ENCODE data around the gene OPN1MW. TPM values are rescaled to one million over a fixed set of nuclear protein-coding genes. Genes with fewer than 3 reads are reported as not detected.
"Not testable (repeated sequence)": the region's sequence is repeated elsewhere in the genome, so short reads cannot be mapped to it uniquely, and the experiment has no call there.

OPN1MW gene
- total RNA-seq, 3 donors from 2014 or later = not detected

GRCh38 chrX:154172535-154172943, 9.9 kb upstream of the OPN1MW start:
- H3K27me3 ChIP-seq; H3K4me3 ChIP-seq; H3K4me1 ChIP-seq; DNase-seq (ENCODE audit: low spot score in 2 of 2); H3K9me3 ChIP-seq; intact Hi-C loops (cut with DNase I; ENCODE audit: low total_unique reads); H3K27ac ChIP-seq; H3K36me3 ChIP-seq: not testable (repeated sequence)

GRCh38 chrX:154174356-154174755, 8.0 kb upstream of the OPN1MW start:
- H3K27ac ChIP-seq; H3K36me3 ChIP-seq; intact Hi-C loops (cut with DNase I; ENCODE audit: low total_unique reads); H3K9me3 ChIP-seq; H3K27me3 ChIP-seq; H3K4me1 ChIP-seq; DNase-seq (ENCODE audit: low spot score in 2 of 2); H3K4me3 ChIP-seq: not testable (repeated sequence)

GRCh38 chrX:154183794-154184193, 1.4 kb downstream of the OPN1MW start:
- H3K27me3 ChIP-seq; H3K27ac ChIP-seq; H3K4me1 ChIP-seq; H3K36me3 ChIP-seq; H3K4me3 ChIP-seq; DNase-seq (ENCODE audit: low spot score in 2 of 2); intact Hi-C loops (cut with DNase I; ENCODE audit: low total_unique reads); H3K9me3 ChIP-seq: not testable (repeated sequence)

GRCh38 chrX:154192846-154193245, 10.4 kb downstream of the OPN1MW start:
- H3K4me3 ChIP-seq; DNase-seq (ENCODE audit: low spot score in 2 of 2); H3K4me1 ChIP-seq; intact Hi-C loops (cut with DNase I; ENCODE audit: low total_unique reads); H3K36me3 ChIP-seq; H3K9me3 ChIP-seq; H3K27ac ChIP-seq; H3K27me3 ChIP-seq: not testable (repeated sequence)

GRCh38 chrX:154194316-154194715, 11.9 kb downstream of the OPN1MW start:
- H3K27me3 ChIP-seq; H3K36me3 ChIP-seq; H3K9me3 ChIP-seq; H3K4me3 ChIP-seq; H3K4me1 ChIP-seq; H3K27ac ChIP-seq; intact Hi-C loops (cut with DNase I; ENCODE audit: low total_unique reads); DNase-seq (ENCODE audit: low spot score in 2 of 2): not testable (repeated sequence)

GRCh38 chrX:154196466-154196865, 14.1 kb downstream of the OPN1MW start:
- H3K4me3 ChIP-seq; H3K36me3 ChIP-seq; H3K27me3 ChIP-seq; H3K9me3 ChIP-seq; H3K27ac ChIP-seq; intact Hi-C loops (cut with DNase I; ENCODE audit: low total_unique reads); DNase-seq (ENCODE audit: low spot score in 2 of 2); H3K4me1 ChIP-seq: not testable (repeated sequence)

- H3K36me3 ChIP-seq; intact Hi-C loops (cut with DNase I; ENCODE audit: low total_unique reads); H3K4me1 ChIP-seq; H3K9me3 ChIP-seq; DNase-seq (ENCODE audit: low spot score in 2 of 2); H3K27ac ChIP-seq; H3K4me3 ChIP-seq; H3K27me3 ChIP-seq: not testable (repeated sequence)
Measured at GRCh38 chrX:154209670-154210418, 27.4 kb downstream of the OPN1MW start.

GRCh38 chrX:154211057-154211456, 28.7 kb downstream of the OPN1MW start:
- DNase-seq (ENCODE audit: low spot score in 2 of 2); H3K36me3 ChIP-seq; H3K27ac ChIP-seq; intact Hi-C loops (cut with DNase I; ENCODE audit: low total_unique reads); H3K4me3 ChIP-seq; H3K9me3 ChIP-seq; H3K4me1 ChIP-seq; H3K27me3 ChIP-seq: not testable (repeated sequence)

- H3K9me3 ChIP-seq; H3K4me1 ChIP-seq; DNase-seq (ENCODE audit: low spot score in 2 of 2); H3K27me3 ChIP-seq; H3K36me3 ChIP-seq; H3K27ac ChIP-seq; H3K4me3 ChIP-seq; intact Hi-C loops (cut with DNase I; ENCODE audit: low total_unique reads): not testable (repeated sequence)
Measured at GRCh38 chrX:154211499-154211898, 29.1 kb downstream of the OPN1MW start.

GRCh38 chrX:154219456-154219855, 37.1 kb downstream of the OPN1MW start, which contains the start of gene OPN1MW2:
OPN1MW2 (plus strand) TSS chrX:154219756; CDS start chrX:154219816, 60 bp downstream.
- H3K9me3 ChIP-seq; H3K27ac ChIP-seq; intact Hi-C loops (cut with DNase I; ENCODE audit: low total_unique reads); DNase-seq (ENCODE audit: low spot score in 2 of 2); H3K36me3 ChIP-seq; H3K4me3 ChIP-seq; H3K27me3 ChIP-seq; H3K4me1 ChIP-seq: not testable (repeated sequence)

GRCh38 chrX:154225292-154225691, 42.9 kb downstream of the OPN1MW start:
- H3K27ac ChIP-seq; H3K36me3 ChIP-seq; H3K4me3 ChIP-seq; H3K4me1 ChIP-seq; H3K27me3 ChIP-seq; DNase-seq (ENCODE audit: low spot score in 2 of 2); H3K9me3 ChIP-seq; intact Hi-C loops (cut with DNase I; ENCODE audit: low total_unique reads): not testable (repeated sequence)

- H3K27ac ChIP-seq; H3K9me3 ChIP-seq; H3K27me3 ChIP-seq; H3K4me1 ChIP-seq; H3K4me3 ChIP-seq; H3K36me3 ChIP-seq; intact Hi-C loops (cut with DNase I; ENCODE audit: low total_unique reads); DNase-seq (ENCODE audit: low spot score in 2 of 2): not testable (repeated sequence)
Measured at GRCh38 chrX:154226706-154227105, 44.3 kb downstream of the OPN1MW start.

GRCh38 chrX:154231443-154231842, 49.0 kb downstream of the OPN1MW start:
- H3K4me3 ChIP-seq; H3K4me1 ChIP-seq; intact Hi-C loops (cut with DNase I; ENCODE audit: low total_unique reads); H3K27me3 ChIP-seq; DNase-seq (ENCODE audit: low spot score in 2 of 2); H3K36me3 ChIP-seq; H3K27ac ChIP-seq; H3K9me3 ChIP-seq: not testable (repeated sequence)

- H3K36me3 ChIP-seq; DNase-seq (ENCODE audit: low spot score in 2 of 2); intact Hi-C loops (cut with DNase I; ENCODE audit: low total_unique reads); H3K4me3 ChIP-seq; H3K27me3 ChIP-seq; H3K9me3 ChIP-seq; H3K27ac ChIP-seq; H3K4me1 ChIP-seq: not testable (repeated sequence)
Measured at GRCh38 chrX:154233620-154234019, 51.2 kb downstream of the OPN1MW start.
